OCI-LY1 (cell line): ENCODE results near the gene CTIF.

Source experiments
- CTCF ChIP-seq: fragments of 200-600 bp; sonication (generic), shearing (Covaris generic); IDR thresholded peaks from 2 replicates; pipeline ENCODE4 v1.5.1; 2017; ENCODE audit warnings: mild to moderate bottlenecking, antibody characterized with exemption, low read length, moderate library complexity, mixed read lengths
- EZH2 ChIP-seq: fragments of 200-600 bp; sonication (generic), shearing (Covaris generic); IDR thresholded peaks from 2 replicates; pipeline ENCODE4 v1.8.0; 2017; ENCODE audit warnings: borderline replicate concordance, mixed run types, mild to moderate bottlenecking, antibody characterized with exemption, low read length, moderate library complexity, mixed read lengths

GRCh38 chr18:48703028-48703386 is 164.2 kb downstream of the CTIF start:
- TF ChIP-seq CTCF (no peak), EZH2 (no peak)
